Measurements from ENCODE around the gene SIX3.

GRCh38 chr2:44957656-44958327, 16.3 kb downstream of the SIX3 start:
- no peak for TF ChIP-seq POLR2A (IDR thresholded peaks at IDR 0.05; ENCODE audit: low read depth, low read length)
- TF ChIP-seq POLR2AphosphoS5 (IDR thresholded peaks at IDR 0.05; ENCODE audit: low read depth, low read length), result no peak
- no peak for TF ChIP-seq SPI1 (IDR thresholded peaks at IDR 0.05; ENCODE audit: low read depth, low read length)
- no peak for TF ChIP-seq TAF1 (IDR thresholded peaks at IDR 0.05; ENCODE audit: low read depth, low read length)
- no peak for TF ChIP-seq POU2F2 (IDR thresholded peaks at IDR 0.05; ENCODE audit: low read depth, low read length)
- no peak for TF ChIP-seq PAX5 (IDR thresholded peaks at IDR 0.05; ENCODE audit: insufficient read depth, low read length, severe bottlenecking)

All from GM12891 (cell line).